IPS DF 4.7 (cell line): ENCODE measurements around the gene COX7A2L.
"Not testable (repeated sequence)": the region's sequence is repeated elsewhere in the genome, so short reads cannot be mapped to it uniquely, and the experiment has no call there.

Source experiments
- DNase-seq: peaks from one replicate; pipeline ENCODE4 v3.0.0-alpha.2; 2013; ENCODE audit warnings: low spot score; ENCODE audit errors: extremely low read depth

Gene COX7A2L

GRCh38 chr2:42368817-42369531 is 8.0 kb upstream of the COX7A2L start:
- DNase-seq, result no peak

- DNase-seq, result no peak
Measured at GRCh38 chr2:42367835-42368234, 6.8 kb upstream of the COX7A2L start.

- DNase-seq, result no peak
Measured at GRCh38 chr2:42366411-42366810, 5.4 kb upstream of the COX7A2L start.

- DNase-seq, result no peak
Measured at GRCh38 chr2:42364658-42365057, 3.6 kb upstream of the COX7A2L start.

GRCh38 chr2:42363413-42363812 is 2.4 kb upstream of the COX7A2L start:
- DNase-seq, result no peak

GRCh38 chr2:42361728-42362283 is 789 bp upstream of the COX7A2L start:
- no peak for DNase-seq

GRCh38 chr2:42360493-42360889 is 526 bp downstream of the COX7A2L start:
- no peak for DNase-seq

- DNase-seq, result no peak
Measured at GRCh38 chr2:42359965-42360483, 993 bp downstream of the COX7A2L start.

- DNase-seq, result no peak
Measured at GRCh38 chr2:42359304-42359964, 1.6 kb downstream of the COX7A2L start.

- no peak for DNase-seq
Measured at GRCh38 chr2:42353792-42354429, 7.1 kb downstream of the COX7A2L start.

- DNase-seq, result no peak
Measured at GRCh38 chr2:42351864-42352263, 9.2 kb downstream of the COX7A2L start.

GRCh38 chr2:42350434-42351063 is 10.5 kb downstream of the COX7A2L start:
- no peak for DNase-seq

GRCh38 chr2:42348113-42348805 is 12.8 kb downstream of the COX7A2L start:
- DNase-seq, result no peak

GRCh38 chr2:42347518-42347917 is 13.5 kb downstream of the COX7A2L start:
- not testable (repeated sequence) for DNase-seq

GRCh38 chr2:42346856-42347255 is 14.2 kb downstream of the COX7A2L start:
- not testable (repeated sequence) for DNase-seq

- no peak for DNase-seq
Measured at GRCh38 chr2:42345986-42346385, 15.0 kb downstream of the COX7A2L start.

GRCh38 chr2:42342795-42343241 is 18.2 kb downstream of the COX7A2L start:
- no peak for DNase-seq

GRCh38 chr2:42342061-42342794 is 18.8 kb downstream of the COX7A2L start:
- no peak for DNase-seq

- DNase-seq, result no peak
Measured at GRCh38 chr2:42340938-42341636, 19.9 kb downstream of the COX7A2L start.
